Ishikawa (cell line): Measurements from ENCODE around the gene TATDN2.

Experiments used
- CEBPB ChIP-seq: IDR thresholded peaks from 2 replicates; pipeline ENCODE4 v1.6.1; 2012
- CREB1 ChIP-seq: IDR thresholded peaks from 2 replicates; pipeline ENCODE4 v1.6.1; 2012; ENCODE audit warnings: low read depth
- EGR1 ChIP-seq: IDR thresholded peaks from 2 replicates; pipeline ENCODE4 v1.6.1; 2012
- EP300 ChIP-seq: IDR thresholded peaks from 2 replicates; pipeline ENCODE4 v1.6.1; 2012; ENCODE audit warnings: borderline replicate concordance
- FOXM1 ChIP-seq: IDR thresholded peaks from 2 replicates; pipeline ENCODE4 v1.6.1; 2012; ENCODE audit warnings: low read depth, borderline replicate concordance
- NFIC ChIP-seq: IDR thresholded peaks from 2 replicates; pipeline ENCODE4 v1.6.1; 2012
- RAD21 ChIP-seq: IDR thresholded peaks from 2 replicates; pipeline ENCODE4 v1.6.1; 2012; ENCODE audit warnings: low read depth
- TAF1 ChIP-seq: IDR thresholded peaks from 2 replicates; pipeline ENCODE4 v1.6.1; 2012; ENCODE audit warnings: low read depth, mild to moderate bottlenecking
- TCF12 ChIP-seq: IDR thresholded peaks from 2 replicates; pipeline ENCODE4 v1.6.1; 2012; ENCODE audit warnings: low read depth
- TEAD4 ChIP-seq: IDR thresholded peaks from 2 replicates; pipeline ENCODE4 v1.6.1; 2012
- YY1 ChIP-seq: IDR thresholded peaks from 2 replicates; pipeline ENCODE4 v1.6.1; 2012; ENCODE audit warnings: low read depth
- ZBTB7A ChIP-seq: IDR thresholded peaks from 2 replicates; pipeline ENCODE4 v1.6.1; 2012; ENCODE audit warnings: low read depth
- TF ChIP-seq, protein P1 (sequence below): IDR thresholded peaks from 2 replicates; pipeline ENCODE4 v1.6.1; 2012
- TF ChIP-seq, protein P2 (sequence below): IDR thresholded peaks from 2 replicates; pipeline ENCODE4 v1.6.1; 2012; ENCODE audit warnings: low read depth, mild to moderate bottlenecking
- TF ChIP-seq, protein P3 (sequence below): IDR thresholded peaks from 2 replicates; pipeline ENCODE4 v1.6.1; 2012

The TATDN2 gene

DNA sequence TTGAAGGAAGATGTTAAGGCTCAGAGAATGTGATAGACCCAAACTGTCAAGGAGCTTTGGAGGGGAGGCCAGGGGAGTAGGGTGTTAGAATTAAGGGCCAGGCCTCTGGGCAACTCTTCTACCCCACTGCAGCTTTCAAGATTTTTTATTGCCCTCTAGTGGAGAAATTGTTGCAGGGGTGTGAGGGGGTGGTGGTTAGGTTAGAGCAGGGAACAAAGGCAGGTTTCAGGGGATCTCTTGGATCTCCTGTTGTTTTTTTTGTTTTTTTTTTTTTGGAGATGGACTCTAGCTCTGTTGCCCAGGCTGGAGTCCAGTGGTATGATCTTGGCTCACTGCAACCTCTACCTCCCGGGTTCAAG is 74.1 kb downstream of the TATDN2 start:
- TF ChIP-seq ZBTB7A (no peak), RAD21 (peak; percentile 34; the same call in 1 of the 2 replicates)

DNA sequence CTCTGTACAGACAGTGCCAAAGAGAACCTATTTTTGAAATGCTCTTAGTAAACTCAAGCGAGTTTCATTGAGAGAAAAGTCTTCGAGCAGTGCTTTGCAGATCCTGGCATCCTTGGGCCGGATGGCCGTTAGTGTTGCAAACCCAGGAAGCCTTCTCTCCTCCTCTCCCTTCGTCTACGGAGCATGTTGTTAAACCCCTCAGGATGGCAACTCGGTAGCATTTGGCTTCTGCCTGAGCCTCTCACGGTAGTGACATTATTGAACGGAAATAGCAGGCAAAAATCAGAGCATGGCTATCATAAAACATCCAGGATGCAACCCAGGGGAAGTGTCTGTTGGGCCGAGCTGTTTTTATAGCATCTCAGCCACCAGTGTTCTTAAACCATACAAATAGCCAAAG is 79.3 kb downstream of the TATDN2 start:
- TF ChIP-seq CEBPB: no peak
- TF ChIP-seq RAD21: no peak
- TF ChIP-seq TAF1: no peak
- TF ChIP-seq, protein P1, sequence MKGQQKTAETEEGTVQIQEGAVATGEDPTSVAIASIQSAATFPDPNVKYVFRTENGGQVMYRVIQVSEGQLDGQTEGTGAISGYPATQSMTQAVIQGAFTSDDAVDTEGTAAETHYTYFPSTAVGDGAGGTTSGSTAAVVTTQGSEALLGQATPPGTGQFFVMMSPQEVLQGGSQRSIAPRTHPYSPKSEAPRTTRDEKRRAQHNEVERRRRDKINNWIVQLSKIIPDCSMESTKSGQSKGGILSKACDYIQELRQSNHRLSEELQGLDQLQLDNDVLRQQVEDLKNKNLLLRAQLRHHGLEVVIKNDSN: no peak
- TF ChIP-seq YY1: no peak
- TF ChIP-seq EP300: no peak
- TF ChIP-seq FOXM1: no peak
- TF ChIP-seq, protein P2, sequence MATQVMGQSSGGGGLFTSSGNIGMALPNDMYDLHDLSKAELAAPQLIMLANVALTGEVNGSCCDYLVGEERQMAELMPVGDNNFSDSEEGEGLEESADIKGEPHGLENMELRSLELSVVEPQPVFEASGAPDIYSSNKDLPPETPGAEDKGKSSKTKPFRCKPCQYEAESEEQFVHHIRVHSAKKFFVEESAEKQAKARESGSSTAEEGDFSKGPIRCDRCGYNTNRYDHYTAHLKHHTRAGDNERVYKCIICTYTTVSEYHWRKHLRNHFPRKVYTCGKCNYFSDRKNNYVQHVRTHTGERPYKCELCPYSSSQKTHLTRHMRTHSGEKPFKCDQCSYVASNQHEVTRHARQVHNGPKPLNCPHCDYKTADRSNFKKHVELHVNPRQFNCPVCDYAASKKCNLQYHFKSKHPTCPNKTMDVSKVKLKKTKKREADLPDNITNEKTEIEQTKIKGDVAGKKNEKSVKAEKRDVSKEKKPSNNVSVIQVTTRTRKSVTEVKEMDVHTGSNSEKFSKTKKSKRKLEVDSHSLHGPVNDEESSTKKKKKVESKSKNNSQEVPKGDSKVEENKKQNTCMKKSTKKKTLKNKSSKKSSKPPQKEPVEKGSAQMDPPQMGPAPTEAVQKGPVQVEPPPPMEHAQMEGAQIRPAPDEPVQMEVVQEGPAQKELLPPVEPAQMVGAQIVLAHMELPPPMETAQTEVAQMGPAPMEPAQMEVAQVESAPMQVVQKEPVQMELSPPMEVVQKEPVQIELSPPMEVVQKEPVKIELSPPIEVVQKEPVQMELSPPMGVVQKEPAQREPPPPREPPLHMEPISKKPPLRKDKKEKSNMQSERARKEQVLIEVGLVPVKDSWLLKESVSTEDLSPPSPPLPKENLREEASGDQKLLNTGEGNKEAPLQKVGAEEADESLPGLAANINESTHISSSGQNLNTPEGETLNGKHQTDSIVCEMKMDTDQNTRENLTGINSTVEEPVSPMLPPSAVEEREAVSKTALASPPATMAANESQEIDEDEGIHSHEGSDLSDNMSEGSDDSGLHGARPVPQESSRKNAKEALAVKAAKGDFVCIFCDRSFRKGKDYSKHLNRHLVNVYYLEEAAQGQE: no peak
- no peak for TF ChIP-seq EGR1
- TF ChIP-seq, protein P3, sequence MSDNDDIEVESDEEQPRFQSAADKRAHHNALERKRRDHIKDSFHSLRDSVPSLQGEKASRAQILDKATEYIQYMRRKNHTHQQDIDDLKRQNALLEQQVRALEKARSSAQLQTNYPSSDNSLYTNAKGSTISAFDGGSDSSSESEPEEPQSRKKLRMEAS: no peak
- TF ChIP-seq TCF12: no peak
- TF ChIP-seq NFIC: no peak
- no peak for TF ChIP-seq ZBTB7A
- no peak for TF ChIP-seq CREB1
- TF ChIP-seq TEAD4: no peak

DNA sequence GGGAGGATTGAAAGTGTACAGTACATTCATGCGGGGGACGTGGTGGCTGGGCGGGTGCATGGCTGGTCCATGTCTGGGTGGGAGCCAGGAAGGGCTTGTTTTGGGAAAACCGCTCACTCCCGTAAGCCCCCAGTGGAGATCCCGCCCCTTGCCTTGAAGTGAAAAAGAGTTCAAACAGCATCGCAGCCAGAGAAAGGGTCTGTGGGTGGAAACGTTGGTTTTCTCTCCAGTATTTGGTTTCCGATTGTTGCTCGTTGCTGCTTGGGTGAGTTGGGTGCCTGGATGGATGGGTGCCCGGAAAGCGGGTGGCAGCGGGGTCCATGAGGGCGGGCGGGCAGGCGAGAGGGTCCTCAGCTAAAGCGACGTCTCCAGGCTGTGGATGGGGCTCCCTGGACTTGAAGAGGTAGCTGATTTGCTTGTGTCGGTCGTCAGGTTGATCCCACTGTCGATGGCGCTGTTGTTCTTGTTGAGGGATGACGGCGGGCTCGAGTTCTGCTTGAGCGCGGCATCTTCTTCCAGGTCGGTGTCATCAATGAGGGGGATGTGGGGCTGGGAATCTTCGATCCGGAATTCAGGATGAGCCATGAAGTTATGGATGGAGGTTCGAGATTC is 80.3 kb downstream of the TATDN2 start:
- TF ChIP-seq CEBPB (no peak), NFIC (no peak), EP300 (no peak), TCF12 (no peak), TAF1 (no peak), CREB1 (no peak), ZBTB7A (no peak), RAD21 (no peak)
- TF ChIP-seq, protein P1: no peak

DNA sequence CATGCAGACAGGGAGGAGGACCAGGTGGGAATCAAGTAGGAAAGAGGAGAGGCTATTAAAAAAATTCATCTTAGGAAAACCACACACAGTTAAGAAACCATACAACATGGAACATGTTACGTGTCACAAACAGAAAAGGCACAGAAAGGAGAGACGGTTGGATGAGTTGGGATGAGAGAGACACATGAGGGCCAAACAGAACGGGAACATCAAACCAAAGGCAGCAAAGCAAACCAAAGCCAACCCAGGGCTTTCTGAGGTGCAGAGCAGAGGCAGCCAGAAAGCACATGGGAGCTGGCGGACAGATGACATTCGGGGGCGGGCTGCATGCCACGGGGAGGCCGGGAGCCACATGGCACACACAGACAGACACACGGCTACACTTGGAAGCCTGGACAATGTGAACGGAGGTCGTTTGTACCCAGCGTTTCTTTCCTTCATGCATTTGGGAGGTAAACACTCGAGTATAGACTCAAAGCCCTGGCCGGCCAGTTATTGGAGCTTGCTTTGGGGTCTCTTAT is 81.3 kb downstream of the TATDN2 start:
- no peak for TF ChIP-seq FOXM1
- TF ChIP-seq ZBTB7A: no peak
- no peak for TF ChIP-seq EGR1
- no peak for TF ChIP-seq EP300
- TF ChIP-seq CREB1: no peak
- TF ChIP-seq TEAD4: no peak
- TF ChIP-seq RAD21: no peak

DNA sequence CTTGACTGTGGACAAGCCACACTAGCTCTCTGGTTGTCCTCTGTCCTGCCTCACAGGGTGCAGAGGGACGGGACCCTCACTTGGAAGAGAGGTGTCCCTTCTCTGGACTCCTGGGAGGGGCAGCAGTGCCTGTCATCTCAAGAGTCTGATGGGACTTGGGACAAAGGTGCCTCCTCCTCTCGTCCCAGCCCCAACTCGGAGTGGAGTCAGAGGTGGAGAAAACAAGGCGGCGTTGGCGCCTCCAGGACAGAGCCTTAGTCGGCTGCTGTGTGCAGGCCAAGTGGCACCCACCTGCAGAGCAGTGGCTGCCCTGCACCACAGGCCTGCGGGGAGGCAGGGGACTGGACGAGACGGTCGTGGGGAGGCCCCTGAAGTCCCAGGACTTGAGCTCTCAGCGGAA is 82.1 kb downstream of the TATDN2 start:
- no peak for TF ChIP-seq NFIC
- TF ChIP-seq EGR1: no peak
- no peak for TF ChIP-seq CREB1
- no peak for TF ChIP-seq TAF1
- no peak for TF ChIP-seq TEAD4
- no peak for TF ChIP-seq RAD21
- TF ChIP-seq, protein P1: no peak
- no peak for TF ChIP-seq FOXM1
- TF ChIP-seq, protein P3: no peak
- TF ChIP-seq ZBTB7A: no peak
- TF ChIP-seq CEBPB: no peak
- no peak for TF ChIP-seq YY1
- no peak for TF ChIP-seq TCF12
- TF ChIP-seq EP300: no peak
- TF ChIP-seq, protein P2: no peak
